Measurements from ENCODE around the gene PTPRN2.
"Not testable (repeated sequence)": the region's sequence is repeated elsewhere in the genome, so short reads cannot be mapped to it uniquely, and the experiment has no call there.

Gene PTPRN2

DNA sequence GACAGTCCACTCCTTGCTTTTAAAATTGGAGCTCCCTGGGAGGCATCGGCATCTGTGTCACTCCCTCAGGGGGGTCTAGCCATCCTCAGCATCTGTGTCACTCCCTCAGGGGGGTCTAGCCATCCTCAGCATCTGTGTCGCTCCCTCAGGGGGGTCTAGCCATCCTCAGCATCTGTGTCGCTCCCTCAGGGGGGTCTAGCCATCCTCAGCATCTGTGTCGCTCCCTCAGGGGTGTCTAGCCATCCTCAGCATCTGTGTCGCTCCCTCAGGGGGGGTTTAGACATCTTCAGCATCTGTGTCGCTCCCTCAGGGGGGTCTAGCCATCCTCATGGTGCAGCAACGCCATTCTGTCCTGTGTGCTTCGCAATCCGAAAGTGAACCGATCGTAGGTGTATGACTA is 651.9 kb downstream of the PTPRN2 start:
- H3K36me3 ChIP-seq (ENCODE audit: insufficient read depth, low read length); H3K4me1 ChIP-seq (ENCODE audit: insufficient read depth, low read length); H3K9ac ChIP-seq (ENCODE audit: low read depth, low read length): not testable (repeated sequence)
- H3K9me3 ChIP-seq (ENCODE audit: control insufficient read depth, insufficient read depth, low read length) = peaks cover 11% of the 10 kb centered on the region

DNA sequence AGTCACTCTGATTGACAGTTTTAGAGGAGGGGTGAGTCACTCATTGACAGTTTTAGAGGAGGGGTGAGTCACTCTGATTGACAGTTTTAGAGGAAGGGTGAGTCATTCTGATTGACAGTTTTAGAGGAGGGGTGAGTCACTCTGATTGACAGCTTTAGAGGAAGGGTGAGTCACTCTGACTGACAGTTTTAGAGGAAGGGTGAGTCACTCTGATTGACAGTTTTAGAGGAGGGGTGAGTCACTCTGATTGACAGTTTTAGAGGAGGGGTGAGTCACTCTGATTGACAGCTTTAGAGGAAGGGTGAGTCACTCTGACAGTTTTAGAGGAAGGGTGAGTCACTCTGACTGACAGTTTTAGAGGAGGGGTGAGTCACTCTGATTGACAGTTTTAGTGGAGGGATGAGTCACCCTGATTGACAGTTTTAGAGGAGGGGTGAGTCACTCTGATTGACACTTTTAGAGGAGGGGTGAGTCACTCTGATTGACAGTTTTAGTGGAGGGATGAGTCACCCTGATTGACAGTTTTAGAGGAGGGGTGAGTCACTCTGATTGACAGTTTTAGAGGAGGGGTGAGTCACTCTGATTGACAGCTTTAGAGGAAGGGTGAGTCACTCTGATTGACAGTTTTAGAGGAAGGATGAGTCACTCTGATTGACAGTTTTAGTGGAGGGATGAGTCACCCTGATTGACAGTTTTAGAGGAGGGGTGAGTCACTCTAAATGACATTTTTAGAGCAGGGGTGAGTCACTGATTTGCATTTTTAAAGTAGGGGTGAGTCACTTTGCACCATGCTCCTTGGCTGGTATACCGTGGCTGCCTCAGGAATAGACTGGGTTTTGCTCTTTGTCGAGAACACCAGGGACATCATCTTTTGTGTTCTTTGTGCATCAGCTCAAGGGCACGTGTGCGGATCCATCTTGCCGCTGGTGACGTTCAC is 654.1 kb downstream of the PTPRN2 start:
- H3K4me1 ChIP-seq (ENCODE audit: insufficient read depth, low read length); H3K36me3 ChIP-seq (ENCODE audit: insufficient read depth, low read length); H3K9ac ChIP-seq (ENCODE audit: low read depth, low read length): not testable (repeated sequence)
- H3K9me3 ChIP-seq (ENCODE audit: control insufficient read depth, insufficient read depth, low read length) = peaks cover 11% of the 10 kb centered on the region

DNA sequence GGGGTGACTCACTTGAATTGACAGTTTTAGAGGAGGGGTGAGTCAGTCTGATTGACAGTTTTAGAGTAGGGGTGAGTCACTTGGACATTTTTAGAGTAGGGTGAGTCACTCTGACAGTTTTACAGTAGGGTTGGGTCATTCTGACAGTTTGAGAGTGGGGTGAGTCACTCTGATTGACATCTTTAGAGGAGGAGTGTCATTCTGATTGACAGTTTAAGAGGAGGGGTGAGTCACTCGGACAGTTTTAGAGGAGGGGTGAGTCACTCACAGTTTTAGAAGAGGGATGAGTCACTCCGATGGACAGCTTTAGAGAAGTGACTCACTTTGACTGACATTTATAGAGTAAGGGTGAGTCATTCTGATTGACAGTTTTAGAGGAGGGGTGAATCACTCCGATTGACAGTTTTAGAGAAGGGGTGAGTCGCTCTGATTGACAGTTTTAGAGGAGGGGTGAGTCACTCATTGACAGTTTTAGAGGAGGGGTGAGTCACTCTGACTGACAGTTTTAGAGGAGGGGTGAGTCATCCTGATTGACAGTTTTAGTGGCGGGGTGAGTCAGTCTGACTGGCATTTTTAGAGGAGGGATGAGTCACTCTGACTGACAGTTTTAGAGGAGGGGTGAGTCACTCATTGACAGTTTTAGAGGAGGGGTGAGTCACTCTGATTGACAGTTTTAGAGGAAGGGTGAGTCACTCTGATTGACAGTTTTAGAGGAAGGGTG is 655.0 kb downstream of the PTPRN2 start:
- peaks cover 11% of the 10 kb centered on the region for H3K9me3 ChIP-seq (ENCODE audit: control insufficient read depth, insufficient read depth, low read length)
- no peaks in the 10 kb centered on the region for H3K4me1 ChIP-seq (ENCODE audit: insufficient read depth, low read length)
- H3K36me3 ChIP-seq (ENCODE audit: insufficient read depth, low read length) = no peaks in the 10 kb centered on the region
- H3K9ac ChIP-seq (ENCODE audit: low read depth, low read length) = no peak overlapping the region

DNA sequence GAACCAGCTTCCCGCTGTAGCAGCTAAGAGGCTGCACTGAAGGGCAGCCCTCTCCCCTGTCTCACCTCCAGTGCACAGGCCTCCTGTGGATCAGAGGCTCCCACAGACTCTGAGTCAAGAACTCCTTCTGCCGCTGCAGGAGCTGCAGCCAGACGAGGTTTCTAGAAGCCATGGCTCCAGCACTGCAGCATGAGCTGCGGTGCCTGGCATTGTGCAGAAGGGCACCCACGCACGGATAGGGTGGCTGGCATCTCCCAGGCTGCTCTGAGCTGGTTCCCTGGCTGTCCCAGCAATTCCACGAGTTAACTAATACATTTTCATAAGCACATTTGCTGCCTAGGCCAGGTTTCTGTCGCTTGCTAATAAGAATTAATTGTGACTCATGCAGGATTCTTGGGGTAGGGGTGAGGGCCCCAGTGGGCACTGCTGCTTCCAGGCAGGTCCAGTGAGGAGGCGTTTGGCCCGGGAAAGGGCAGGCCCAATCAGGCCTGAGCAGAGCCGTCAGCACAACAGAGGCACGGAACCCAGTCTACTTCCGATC is 656.6 kb downstream of the PTPRN2 start:
- H3K4me1 ChIP-seq (ENCODE audit: insufficient read depth, low read length) = no peaks in the 10 kb centered on the region
- H3K36me3 ChIP-seq (ENCODE audit: insufficient read depth, low read length) = no peaks in the 10 kb centered on the region
- peaks cover 11% of the 10 kb centered on the region for H3K9me3 ChIP-seq (ENCODE audit: control insufficient read depth, insufficient read depth, low read length)
- no peak overlapping the region for H3K9ac ChIP-seq (ENCODE audit: low read depth, low read length)

DNA sequence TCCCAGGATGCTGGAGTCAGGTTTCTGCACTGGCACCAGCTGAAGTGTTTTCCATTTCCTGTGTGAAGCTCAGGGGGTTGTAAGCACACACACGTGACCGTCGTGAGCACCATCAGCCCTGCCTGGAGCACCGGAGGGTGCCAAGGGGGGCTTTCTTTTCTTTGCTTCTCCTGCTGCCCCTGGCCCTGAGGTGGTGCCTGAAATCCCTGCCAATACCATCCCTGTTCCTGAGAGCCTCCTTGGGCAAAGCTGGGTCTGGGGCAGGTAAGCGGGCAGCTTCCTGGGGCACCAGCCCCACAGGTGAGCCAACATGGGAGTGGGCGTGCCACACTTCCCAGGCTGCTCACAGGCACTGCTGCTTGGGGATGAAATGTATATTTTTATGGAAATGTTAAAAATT is 657.2 kb downstream of the PTPRN2 start:
- Histone ChIP-seq H3K9me3 (ENCODE audit: control insufficient read depth, insufficient read depth, low read length) (peaks cover 11% of the 10 kb centered on the region), H3K9ac (ENCODE audit: low read depth, low read length) (no peak overlapping the region), H3K4me1 (ENCODE audit: insufficient read depth, low read length) (no peaks in the 10 kb centered on the region), H3K36me3 (ENCODE audit: insufficient read depth, low read length) (no peaks in the 10 kb centered on the region)

DNA sequence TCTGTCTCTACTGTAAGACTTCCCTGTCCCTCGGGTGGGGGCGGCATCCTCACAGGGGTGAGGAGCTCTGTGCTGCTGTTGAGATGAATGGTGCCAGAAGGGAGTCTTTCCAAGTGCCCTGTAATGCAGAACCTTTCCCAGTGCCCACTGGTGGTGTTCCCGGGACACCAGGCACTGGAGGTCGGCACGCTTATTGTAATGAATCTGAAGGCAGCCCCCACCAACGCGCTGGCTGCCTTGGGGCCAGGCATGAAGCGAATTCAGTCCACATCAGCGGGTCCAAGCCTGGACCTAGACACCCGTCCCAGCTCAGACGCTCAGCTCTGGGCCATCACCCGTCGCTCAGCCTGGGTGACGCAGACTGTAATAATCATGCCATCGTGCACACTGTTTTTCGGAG is 658.0 kb downstream of the PTPRN2 start:
- H3K4me1 ChIP-seq (ENCODE audit: insufficient read depth, low read length) = no peaks in the 10 kb centered on the region

DNA sequence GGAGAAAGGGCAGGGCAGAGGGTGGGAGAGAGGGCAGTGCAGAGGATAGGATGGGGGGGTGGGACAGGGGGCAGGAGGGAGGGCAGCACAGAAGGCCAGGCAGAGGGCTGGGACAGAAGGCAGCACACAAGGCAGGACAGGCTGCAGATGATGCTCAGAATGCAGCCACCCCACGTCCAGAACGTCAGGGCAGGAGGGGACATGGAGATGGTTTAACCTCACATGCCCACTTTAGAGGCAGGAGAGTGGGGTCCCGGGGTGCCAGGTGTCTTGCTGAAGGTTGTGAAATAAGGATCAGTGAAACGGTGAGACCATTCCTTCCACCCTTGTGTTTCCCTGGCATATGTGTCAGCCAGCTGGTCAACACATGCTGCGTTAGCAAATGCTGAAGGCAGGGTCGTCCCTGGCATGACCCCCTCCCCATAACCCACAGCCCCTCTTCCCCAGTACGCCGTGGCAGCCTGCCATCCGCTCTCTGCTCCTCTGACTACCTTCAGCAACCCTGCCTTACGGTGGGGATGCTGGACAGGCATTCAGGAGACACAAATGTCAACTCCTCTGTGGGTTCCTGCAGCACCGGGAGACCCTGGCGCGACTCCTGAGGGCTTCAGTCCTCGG is 658.7 kb downstream of the PTPRN2 start:
- H3K4me1 ChIP-seq (ENCODE audit: insufficient read depth, low read length) = no peaks in the 10 kb centered on the region
- H3K9me3 ChIP-seq (ENCODE audit: control insufficient read depth, insufficient read depth, low read length) = peaks cover 10% of the 10 kb centered on the region
- no peaks in the 10 kb centered on the region for H3K36me3 ChIP-seq (ENCODE audit: insufficient read depth, low read length)
- no peak overlapping the region for H3K9ac ChIP-seq (ENCODE audit: low read depth, low read length)

More for the DNA sequence above, 658.0 kb downstream of the PTPRN2 start:
- Histone ChIP-seq H3K36me3 (ENCODE audit: insufficient read depth, low read length) (no peaks in the 10 kb centered on the region), H3K9ac (ENCODE audit: low read depth, low read length) (no peak overlapping the region), H3K9me3 (ENCODE audit: control insufficient read depth, insufficient read depth, low read length) (peaks cover 11% of the 10 kb centered on the region)

DNA sequence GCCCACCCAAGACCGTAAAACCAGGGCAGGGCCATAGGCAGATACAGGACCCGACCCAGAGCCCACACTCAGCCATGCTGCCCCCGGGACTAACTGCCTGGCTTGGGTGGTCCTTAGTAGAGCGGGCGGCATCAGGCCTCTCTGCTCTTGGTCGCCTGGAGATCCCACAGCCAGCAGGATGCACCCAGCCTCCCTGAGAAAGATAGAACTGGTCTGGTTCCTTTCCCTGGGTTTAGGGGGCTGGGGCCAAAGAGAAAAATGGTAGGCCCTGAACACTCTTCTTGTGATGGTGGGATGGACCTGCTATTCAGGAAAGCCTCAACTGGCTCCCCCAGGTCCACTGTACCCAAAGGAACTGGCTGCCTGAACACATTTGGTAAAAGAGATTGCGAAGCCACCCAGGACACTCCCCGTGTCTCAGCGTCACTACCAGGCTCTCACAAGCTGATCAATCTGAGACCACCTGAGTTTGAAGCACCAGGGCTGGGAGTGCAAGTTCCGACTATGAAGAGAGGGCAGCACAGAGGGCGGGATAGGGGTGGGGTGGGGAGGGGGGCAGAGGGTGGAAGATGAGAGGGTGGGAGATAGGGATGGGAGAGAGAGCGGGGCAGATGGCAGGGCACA is 659.3 kb downstream of the PTPRN2 start:
- Histone ChIP-seq H3K9ac (ENCODE audit: low read depth, low read length) (no peak overlapping the region), H3K4me1 (ENCODE audit: insufficient read depth, low read length) (no peaks in the 10 kb centered on the region), H3K36me3 (ENCODE audit: insufficient read depth, low read length) (no peaks in the 10 kb centered on the region), H3K9me3 (ENCODE audit: control insufficient read depth, insufficient read depth, low read length) (peaks cover 7% of the 10 kb centered on the region)

DNA sequence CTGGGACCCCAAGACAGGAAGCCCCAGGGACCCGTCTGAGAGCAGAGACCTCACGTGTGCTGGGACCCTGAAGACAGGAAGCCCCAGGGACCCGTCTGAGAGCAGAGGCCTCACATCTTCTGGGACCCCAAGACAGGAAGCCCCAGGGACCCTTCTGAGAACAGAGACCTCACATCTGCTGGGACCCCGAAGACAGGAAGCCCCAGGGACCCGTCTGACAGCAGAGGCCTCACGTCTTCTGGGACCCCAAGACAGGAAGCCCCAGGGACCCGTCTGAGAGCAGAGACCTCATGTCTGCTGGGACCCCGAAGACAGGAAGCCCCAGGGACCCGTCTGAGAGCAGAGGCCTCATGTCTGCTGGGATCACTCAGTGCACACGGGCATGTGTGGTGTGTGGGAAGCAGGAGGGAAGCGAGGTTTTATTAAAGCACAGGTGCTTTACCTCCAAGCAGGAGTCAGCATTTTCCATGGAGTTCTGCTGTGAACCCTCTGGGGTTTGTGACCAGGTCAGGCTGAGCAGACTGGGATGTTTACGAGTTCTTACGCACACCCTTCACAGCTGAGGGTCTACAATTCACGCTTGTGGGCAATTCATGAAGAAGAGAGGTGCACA is 660.2 kb downstream of the PTPRN2 start:
- H3K36me3 ChIP-seq (ENCODE audit: insufficient read depth, low read length) = no peaks in the 10 kb centered on the region
- peaks cover 3% of the 10 kb centered on the region for H3K9me3 ChIP-seq (ENCODE audit: control insufficient read depth, insufficient read depth, low read length)
- H3K9ac ChIP-seq (ENCODE audit: low read depth, low read length) = no peak overlapping the region
- H3K4me1 ChIP-seq (ENCODE audit: insufficient read depth, low read length) = no peaks in the 10 kb centered on the region

DNA sequence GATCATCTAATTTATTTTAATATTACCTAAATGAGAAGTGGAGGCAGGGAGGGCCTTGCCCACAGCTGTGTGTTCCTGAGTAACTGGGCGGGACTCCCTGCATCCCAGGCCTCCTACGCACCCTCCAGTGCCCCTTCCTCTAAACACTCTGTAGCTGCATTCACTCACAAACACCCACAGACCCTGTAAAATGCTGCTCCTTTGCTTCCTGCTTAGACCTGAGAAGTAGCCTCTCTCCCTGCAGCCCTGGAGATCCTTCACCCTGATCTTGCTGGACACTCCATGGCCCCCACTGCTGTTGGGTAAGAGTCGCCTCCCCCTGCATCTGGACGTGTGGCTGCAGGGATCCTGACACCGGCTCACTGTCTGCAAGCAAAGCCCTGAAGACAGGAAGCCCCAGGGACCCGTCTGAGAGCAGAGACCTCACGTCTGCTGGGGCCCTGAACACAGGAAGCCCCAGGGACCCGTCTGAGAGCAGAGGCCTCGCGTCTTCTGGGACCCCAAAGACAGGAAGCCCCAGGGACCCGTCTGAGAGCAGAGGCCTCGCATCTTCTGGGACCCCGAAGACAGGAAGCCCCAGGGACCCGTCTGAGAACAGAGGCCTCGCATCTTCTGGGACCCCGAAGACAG is 661.0 kb downstream of the PTPRN2 start:
- Histone ChIP-seq H3K4me1 (ENCODE audit: insufficient read depth, low read length) (no peaks in the 10 kb centered on the region), H3K9ac (ENCODE audit: low read depth, low read length) (no peak overlapping the region), H3K9me3 (ENCODE audit: control insufficient read depth, insufficient read depth, low read length) (no peaks in the 10 kb centered on the region), H3K36me3 (ENCODE audit: insufficient read depth, low read length) (no peaks in the 10 kb centered on the region)

DNA sequence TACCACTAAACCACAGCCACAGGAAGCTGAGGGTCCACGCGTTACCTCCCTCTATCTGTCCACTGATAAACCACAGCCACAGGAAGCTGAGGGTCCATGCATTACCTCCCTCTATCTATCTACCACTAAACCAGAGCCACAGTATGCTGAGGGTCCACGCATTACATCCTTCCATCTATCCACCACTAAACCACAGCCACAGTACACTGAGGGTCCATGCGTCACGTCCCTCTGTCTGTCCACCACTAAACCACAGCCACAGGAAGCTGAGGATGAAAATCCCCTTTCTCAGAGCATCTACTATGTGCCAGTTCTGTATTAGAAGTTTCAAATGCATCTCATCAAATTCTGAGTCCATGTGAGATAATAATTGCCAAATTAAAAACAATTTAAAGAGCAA is 661.5 kb downstream of the PTPRN2 start:
- Histone ChIP-seq H3K4me1 (ENCODE audit: insufficient read depth, low read length) (no peaks in the 10 kb centered on the region), H3K9ac (ENCODE audit: low read depth, low read length) (no peak overlapping the region), H3K9me3 (ENCODE audit: control insufficient read depth, insufficient read depth, low read length) (no peaks in the 10 kb centered on the region), H3K36me3 (ENCODE audit: insufficient read depth, low read length) (no peaks in the 10 kb centered on the region)

DNA sequence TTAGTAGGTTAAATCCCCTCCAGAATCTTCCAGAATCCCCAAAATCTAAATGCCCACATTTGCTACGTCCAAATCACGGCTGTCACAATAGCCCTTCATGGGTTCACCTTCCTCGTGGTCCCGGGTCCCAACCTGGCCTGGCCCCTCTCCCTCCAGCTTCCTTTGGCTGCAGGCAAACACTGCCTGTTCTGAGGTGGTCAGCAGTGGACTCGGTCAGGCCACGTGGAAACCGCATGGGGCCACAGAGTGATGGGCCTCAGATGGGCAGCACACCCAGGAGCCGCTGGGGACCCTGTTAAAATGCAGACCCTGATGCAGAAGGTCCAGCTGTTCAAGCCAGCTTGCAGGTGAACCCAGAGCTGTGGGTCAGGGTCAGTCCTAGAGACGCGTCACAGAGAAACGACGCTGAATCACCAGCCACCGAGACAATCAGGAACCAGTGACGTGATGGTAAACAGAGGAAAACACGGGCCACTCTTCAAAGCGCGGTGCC is 662.2 kb downstream of the PTPRN2 start:
- H3K36me3 ChIP-seq (ENCODE audit: insufficient read depth, low read length) = no peaks in the 10 kb centered on the region
- H3K9me3 ChIP-seq (ENCODE audit: control insufficient read depth, insufficient read depth, low read length) = no peaks in the 10 kb centered on the region; the same call in 1 of the 2 replicates
- H3K4me1 ChIP-seq (ENCODE audit: insufficient read depth, low read length) = no peaks in the 10 kb centered on the region
- H3K9ac ChIP-seq (ENCODE audit: low read depth, low read length) = no peak overlapping the region

DNA sequence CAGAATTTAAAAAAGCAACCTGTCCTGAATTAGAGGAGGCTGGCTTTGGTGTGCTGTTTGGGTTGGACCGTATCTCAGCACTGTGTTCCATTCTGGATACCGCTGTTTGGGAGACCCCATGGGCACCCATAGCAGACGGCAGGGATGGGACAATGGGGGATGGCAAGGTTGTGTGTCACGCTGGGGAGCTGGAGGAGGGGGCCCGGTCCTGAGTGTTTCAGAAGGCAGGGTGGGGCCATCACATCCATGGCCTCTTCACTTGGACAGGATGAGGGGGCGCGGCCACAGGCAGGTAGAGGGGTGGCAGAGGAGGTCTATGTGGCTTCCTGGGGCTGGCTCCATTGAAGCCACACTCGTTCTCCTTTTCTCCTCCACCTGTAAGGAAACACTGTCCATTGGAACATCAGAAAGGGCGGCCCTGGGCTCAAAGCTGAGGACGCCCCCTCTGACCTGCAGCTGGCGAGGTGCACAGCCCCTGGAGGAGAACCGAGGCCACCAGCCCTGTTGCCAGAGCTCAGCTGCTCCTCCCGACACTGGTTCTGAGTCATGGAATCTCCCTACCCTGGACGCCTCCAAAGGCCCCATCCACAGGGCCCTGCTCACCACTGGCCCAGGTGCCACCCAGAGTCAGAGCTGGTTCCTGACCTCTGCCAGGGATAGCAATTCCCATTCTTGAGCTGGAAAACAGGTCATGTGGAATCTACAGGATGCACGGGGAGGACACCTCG is 663.6 kb downstream of the PTPRN2 start:
- H3K4me1 ChIP-seq (ENCODE audit: insufficient read depth, low read length) = no peaks in the 10 kb centered on the region
- no peaks in the 10 kb centered on the region for H3K36me3 ChIP-seq (ENCODE audit: insufficient read depth, low read length)
- no peak overlapping the region for H3K9ac ChIP-seq (ENCODE audit: low read depth, low read length)
- no peaks in the 10 kb centered on the region; the same call in 1 of the 2 replicates for H3K9me3 ChIP-seq (ENCODE audit: control insufficient read depth, insufficient read depth, low read length)

Data from ES-I3 (cell line).